Measurements from ENCODE around the gene C4B. TPM values are rescaled to one million over a fixed set of nuclear protein-coding genes. Genes with fewer than 3 reads are reported as not detected.
"Not testable (repeated sequence)": the region's sequence is repeated elsewhere in the genome, so short reads cannot be mapped to it uniquely, and the experiment has no call there.

Gene C4B
- total RNA-seq, 1 experiment from 2014 or later, result 1.8 TPM

DNA sequence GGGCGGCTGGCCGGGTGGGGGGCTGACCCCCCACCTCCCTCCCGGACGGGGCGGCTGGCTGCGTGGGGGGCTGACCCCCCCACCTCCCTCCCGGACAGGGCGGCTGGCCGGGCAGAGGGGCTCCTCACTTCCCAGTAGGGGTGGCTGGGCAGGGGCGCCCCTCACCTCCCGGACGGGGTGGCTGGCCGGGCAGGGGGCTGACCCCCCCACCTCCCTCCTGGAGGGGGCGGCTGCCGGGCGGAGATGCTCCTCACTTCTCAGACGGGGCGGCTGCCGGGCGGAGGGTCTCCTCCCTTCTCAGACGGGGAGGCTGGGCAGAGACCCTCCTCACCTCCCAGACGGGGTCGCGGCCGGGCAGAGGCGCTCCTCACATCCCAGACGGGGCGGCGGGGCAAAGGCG is 38.5 kb upstream of the C4B start:
- not testable (repeated sequence) for H3K9me3 ChIP-seq (replicated peaks); H3K27me3 ChIP-seq; H3K4me1 ChIP-seq; H3K27ac ChIP-seq; H3K36me3 ChIP-seq; H3K4me3 ChIP-seq; DNase-seq

DNA sequence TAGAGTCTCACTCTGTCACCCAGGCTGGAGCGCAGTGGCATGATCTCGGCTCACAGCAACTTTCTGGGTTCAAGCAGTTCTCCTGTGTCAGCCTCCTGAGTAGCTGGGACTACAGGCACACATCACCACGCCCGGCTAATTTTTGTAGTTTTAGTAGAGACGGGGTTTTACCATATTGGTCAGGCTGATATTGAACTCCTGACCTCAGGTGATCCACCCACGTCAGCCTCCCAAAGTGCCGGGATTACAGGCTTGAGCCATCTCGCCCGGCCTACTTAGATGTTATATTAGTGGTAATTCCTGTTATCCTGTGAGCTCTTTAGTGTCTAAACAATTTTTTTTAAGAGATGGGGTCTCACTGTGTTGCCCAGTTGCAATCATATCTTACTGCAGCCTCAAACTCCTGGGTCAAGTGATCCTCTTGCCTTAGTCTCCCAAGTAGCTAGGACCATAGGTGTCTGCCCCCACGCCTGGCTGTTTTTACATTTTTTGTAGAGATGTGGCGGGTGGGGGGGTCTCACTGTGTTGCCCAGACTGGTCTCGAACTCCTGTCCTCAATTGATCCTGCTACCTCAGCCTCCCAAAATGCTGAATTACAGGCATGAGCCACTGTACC is 36.7 kb upstream of the C4B start:
- H3K27me3 ChIP-seq, result no peaks in the 10 kb centered on the region
- H3K9me3 ChIP-seq (replicated peaks), result no peaks in the 10 kb centered on the region
- no peak overlapping the region for H3K27ac ChIP-seq
- no peaks in the 10 kb centered on the region for H3K36me3 ChIP-seq
- H3K4me3 ChIP-seq, result no peak overlapping the region
- H3K4me1 ChIP-seq, result no peaks in the 10 kb centered on the region; the same call in 1 of the 2 replicates
- DNase-seq, result no peak

DNA sequence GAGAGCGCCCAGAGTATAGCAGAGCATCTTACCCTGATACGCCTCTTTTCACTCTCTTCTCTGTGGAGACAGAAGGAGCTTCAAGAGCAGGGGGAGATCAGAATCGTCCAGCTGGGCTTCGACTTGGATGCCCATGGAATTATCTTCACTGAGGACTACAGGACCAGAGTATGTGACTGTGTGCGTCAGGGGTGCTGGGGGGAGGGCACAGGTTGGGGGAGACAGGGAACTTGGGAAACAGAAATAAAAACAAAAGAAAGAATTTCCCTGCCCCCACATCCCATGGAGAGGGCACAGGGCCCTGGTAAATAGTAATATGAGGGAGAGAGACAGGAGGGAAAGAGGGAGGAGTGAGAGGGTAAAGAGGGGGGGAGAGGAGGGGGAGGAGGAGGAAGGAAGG is 35.8 kb upstream of the C4B start:
- Histone ChIP-seq H3K27ac (no peak overlapping the region), H3K4me1 (no peaks in the 10 kb centered on the region)

DNA sequence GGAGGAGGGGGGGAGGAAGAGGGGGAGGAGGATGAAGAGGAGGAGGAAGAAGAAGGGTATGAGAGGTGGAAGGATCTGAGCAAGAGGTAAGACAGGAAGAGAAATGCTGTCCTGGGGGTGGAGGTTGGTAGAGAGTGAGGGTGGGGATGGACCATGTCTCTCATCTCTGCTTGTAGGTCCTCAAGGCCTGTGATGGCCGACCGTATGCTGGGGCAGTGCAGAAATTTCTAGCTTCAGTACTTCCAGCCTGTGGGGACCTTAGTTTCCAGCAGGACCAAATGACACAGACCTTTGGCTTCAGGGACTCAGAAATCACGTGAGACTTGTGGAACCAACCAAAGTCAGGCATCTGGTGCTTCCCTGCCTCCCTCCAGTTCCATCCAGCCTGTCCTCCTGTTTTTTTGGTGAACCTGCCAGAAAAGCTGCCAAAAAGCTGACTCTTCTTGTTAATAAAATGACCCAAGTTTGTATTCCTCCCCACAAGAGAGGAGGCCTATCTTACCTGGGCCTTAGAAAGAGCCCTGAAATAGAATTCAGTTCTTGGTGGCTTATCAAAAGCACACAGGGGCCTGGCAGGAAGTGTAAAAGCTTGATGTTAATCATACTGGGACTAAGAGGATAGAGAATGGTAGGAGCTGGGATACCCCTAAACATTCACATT is 35.2 kb upstream of the C4B start:
- no peak for DNase-seq
- no peak overlapping the region for H3K4me3 ChIP-seq
- H3K36me3 ChIP-seq, result no peaks in the 10 kb centered on the region

More for the DNA sequence above, 35.8 kb upstream of the C4B start:
- Histone ChIP-seq H3K36me3 (no peaks in the 10 kb centered on the region), H3K4me3 (no peak overlapping the region), H3K9me3 (replicated peaks) (no peaks in the 10 kb centered on the region), H3K27me3 (no peaks in the 10 kb centered on the region)
- no peak for DNase-seq

DNA sequence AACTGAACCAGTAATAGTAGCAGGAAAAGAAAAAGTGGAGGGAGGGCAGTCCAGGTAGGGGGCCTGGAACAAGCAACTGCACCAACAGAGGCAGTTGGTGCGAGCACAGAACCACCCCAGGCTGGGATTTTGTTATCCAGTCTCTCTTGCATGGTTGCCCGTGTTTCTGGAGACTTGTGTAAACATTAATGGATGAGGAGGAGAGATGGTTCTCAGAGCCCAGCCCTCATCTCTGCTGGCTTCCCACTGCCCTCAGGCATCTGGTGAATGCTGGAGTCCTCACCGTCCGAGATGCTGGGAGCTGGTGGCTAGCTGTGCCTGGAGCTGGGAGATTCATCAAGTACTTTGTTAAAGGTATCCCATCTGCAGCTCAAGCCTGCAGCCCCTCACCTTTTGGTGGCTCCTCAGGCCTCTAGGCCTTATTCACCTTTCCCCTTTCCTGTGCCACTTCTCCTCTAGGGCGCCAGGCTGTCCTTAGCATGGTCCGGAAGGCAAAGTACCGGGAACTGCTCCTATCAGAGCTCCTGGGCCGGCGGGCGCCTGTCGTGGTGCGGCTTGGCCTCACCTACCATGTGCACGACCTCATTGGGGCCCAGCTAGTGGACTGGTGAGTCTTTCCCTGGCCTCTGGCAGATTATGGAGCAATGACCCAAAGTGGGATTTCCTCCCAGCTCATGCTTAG is 34.3 kb upstream of the C4B start:
- H3K9me3 ChIP-seq (replicated peaks); H3K4me3 ChIP-seq; H3K36me3 ChIP-seq; H3K27ac ChIP-seq; H3K4me1 ChIP-seq; DNase-seq; H3K27me3 ChIP-seq: not testable (repeated sequence)

More for the DNA sequence above, 35.2 kb upstream of the C4B start:
- Histone ChIP-seq H3K4me1 (no peaks in the 10 kb centered on the region), H3K27ac (no peak overlapping the region), H3K9me3 (replicated peaks) (no peaks in the 10 kb centered on the region), H3K27me3 (no peaks in the 10 kb centered on the region)

DNA sequence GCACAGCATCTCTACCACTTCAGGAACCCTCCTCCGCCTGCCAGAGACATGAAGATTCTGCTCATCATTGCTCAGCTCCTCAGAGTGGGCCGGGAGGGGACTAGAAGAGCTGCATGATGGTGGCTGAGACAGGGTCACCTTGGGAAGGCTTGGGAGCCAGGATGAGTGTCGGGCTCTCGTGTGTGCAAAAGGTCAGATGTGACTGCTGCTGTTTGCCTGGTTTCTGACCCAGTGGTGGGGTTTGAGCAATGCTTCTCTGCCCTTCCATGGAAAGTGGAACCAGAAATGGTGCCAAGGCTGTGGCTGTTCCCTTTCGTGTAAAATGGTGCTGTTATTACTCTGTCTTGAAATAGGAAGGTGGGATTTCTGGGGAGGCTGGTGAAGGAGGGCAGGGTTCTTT is 33.6 kb upstream of the C4B start:
- DNase-seq; H3K4me3 ChIP-seq; H3K36me3 ChIP-seq; H3K27ac ChIP-seq; H3K27me3 ChIP-seq; H3K4me1 ChIP-seq; H3K9me3 ChIP-seq (replicated peaks): not testable (repeated sequence)

DNA sequence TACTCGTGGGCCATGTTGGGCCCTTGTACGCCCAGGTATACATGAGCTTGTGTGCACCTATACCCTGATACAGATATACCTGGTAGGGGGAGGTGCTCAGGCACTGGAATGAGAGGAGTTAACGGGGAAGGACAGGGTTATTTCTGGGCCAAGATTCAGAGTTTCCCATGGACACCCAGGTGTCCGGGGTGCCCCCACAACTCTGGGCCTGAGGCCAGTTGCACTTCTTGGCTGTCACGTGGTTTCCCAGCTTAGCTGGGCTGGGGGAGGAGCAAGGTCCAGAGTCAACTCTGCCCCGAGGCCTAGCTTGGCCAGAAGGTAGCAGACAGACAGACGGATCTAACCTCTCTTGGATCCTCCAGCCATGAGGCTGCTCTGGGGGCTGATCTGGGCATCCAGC is 32.9 kb upstream of the C4B start, which contains the start of gene C4A:
C4A (plus strand) TSS at position 314 of the 400 bp plus-strand sequence; CDS start at position 365, 51 bp downstream.
- H3K27ac ChIP-seq; H3K4me1 ChIP-seq; H3K9me3 ChIP-seq (replicated peaks); H3K4me3 ChIP-seq; H3K27me3 ChIP-seq; H3K36me3 ChIP-seq; DNase-seq: not testable (repeated sequence)

DNA sequence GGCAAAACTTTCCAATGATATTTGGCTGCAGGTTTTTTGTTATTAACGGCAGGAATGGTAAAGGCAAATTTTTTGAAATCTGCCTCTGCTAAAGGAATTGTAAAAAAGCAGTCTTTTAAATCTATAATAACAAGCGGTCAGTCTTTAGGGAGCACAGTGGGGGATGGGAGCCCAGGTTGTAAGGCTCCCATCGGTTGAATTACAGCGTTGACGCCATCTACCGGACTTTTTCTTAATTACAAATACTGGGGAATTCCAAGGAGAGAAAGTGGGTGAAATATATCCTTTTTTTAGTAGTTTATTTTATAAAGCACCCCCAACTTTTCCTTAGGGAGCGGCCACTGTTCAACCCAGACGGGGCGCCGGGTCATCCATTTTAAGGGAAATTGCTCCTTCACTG is 25.2 kb upstream of the C4B start:
- not testable (repeated sequence) for H3K36me3 ChIP-seq, DNase-seq

DNA sequence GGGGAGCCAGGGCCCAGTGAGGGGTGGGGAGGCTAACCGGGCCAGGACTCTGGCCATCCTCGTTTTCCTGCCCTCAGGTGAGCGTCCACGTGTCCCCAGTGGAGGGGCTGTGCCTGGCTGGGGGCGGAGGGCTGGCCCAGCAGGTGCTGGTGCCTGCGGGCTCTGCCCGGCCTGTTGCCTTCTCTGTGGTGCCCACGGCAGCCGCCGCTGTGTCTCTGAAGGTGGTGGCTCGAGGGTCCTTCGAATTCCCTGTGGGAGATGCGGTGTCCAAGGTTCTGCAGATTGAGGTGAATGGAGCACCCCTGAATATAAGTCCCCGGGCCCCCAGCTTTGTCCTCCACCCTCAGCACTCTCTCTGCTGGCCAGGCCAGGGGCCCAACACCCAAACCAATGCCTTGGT is 20.2 kb upstream of the C4B start:
- not testable (repeated sequence) for DNase-seq; H3K4me1 ChIP-seq; H3K27ac ChIP-seq; H3K9me3 ChIP-seq (replicated peaks); H3K27me3 ChIP-seq; H3K36me3 ChIP-seq; H3K4me3 ChIP-seq

More for the DNA sequence above, 25.2 kb upstream of the C4B start:
- not testable (repeated sequence) for H3K9me3 ChIP-seq (replicated peaks); H3K27ac ChIP-seq; H3K4me1 ChIP-seq; H3K27me3 ChIP-seq; H3K4me3 ChIP-seq

DNA sequence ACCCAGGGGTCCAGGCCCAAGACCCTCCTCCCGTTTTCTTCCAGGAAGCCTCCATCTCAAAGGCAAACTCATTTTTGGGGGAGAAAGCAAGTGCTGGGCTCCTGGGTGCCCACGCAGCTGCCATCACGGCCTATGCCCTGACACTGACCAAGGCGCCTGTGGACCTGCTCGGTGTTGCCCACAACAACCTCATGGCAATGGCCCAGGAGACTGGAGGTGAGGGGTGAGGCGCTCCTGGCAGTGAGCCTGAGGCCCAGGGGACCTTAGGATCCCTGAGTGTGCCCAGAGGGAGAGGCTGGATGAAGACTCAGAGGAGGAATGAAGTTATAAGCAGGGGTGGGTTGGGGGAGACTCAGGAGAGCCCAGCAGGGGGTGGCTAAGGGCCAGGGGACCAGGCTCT is 18.2 kb upstream of the C4B start:
- H3K4me1 ChIP-seq, result not testable (repeated sequence)

DNA sequence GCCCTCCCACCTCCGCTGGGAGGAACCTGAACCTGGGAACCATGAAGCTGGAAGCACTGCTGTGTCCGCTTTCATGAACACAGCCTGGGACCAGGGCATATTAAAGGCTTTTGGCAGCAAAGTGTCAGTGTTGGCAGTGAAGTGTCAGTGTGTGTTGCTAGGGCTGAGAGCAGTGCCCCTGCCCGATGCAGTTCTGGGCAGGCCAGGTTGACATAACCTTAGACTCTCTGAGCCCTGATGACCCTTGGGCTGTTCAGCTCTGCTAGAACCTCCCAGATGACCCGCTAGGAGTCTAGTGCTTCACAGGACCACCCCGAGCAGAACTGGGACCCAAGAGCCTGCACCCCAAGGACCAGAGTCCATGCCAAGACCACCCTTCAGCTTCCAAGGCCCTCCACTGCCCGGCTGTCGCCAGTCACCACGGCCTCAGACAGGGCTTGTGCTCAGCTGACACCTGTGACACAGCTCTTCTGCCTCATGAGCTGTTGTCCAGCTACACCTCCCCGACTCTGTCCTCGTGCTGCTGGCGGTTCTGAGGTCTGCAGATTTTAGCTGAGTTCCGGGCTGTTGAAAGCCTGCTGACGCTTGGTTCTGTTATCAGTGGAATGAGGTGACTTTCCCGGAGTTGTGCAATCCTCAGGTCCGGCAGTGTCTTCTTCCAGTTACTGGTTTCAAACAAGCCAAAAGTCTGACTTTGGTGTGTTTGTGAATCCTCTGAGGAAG is 11.9 kb upstream of the C4B start:
- not testable (repeated sequence) for H3K9me3 ChIP-seq (replicated peaks); H3K4me3 ChIP-seq; H3K36me3 ChIP-seq; DNase-seq; H3K27me3 ChIP-seq; H3K4me1 ChIP-seq; H3K27ac ChIP-seq

More for the DNA sequence above, 18.2 kb upstream of the C4B start:
- H3K36me3 ChIP-seq; H3K27me3 ChIP-seq; H3K27ac ChIP-seq; H3K9me3 ChIP-seq (replicated peaks); DNase-seq; H3K4me3 ChIP-seq: not testable (repeated sequence)

DNA sequence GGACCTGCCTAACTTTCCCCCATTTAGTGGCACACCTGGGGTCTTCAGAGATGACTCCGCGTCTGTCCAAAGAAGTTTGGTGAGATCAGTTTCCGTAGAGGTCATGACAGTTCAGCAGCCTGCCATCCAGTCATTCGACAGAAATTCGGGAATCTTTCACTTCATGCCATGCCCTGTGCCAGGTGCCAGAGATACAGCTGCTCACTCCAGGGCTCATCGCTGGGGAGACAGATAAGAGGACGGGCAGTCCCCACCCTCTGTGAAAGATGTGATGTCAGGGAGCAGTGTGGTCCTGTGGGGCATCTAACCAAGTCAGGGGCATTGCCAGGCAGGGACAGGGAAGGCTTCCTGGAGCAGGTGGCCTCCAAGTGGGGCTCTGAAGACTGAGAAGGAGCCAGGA is 11.3 kb upstream of the C4B start:
- H3K4me1 ChIP-seq; H3K36me3 ChIP-seq; H3K4me3 ChIP-seq; H3K9me3 ChIP-seq (replicated peaks); DNase-seq; H3K27me3 ChIP-seq; H3K27ac ChIP-seq: not testable (repeated sequence)

DNA sequence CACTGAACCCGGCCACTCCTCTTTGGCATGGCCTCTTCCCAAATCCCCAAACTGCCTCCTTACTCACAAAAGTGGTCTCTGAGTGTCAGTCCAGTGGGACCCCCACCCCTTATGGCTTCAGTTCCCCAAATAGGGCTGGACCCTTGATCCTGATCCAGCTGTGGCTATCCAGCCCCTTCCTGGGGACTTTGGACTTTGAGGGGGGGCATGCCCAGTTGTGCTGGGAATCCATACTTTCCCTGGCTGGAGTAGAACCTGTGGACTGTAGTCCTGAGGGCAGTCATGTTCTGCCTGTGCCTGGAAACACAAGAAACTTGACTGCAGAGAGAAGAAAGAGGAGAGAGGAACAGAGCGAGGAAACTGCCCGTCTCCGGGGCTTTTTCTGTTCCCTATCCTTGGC is 10.2 kb upstream of the C4B start:
- not testable (repeated sequence) for H3K4me1 ChIP-seq; H3K27ac ChIP-seq; DNase-seq; H3K27me3 ChIP-seq; H3K36me3 ChIP-seq; H3K9me3 ChIP-seq (replicated peaks); H3K4me3 ChIP-seq

DNA sequence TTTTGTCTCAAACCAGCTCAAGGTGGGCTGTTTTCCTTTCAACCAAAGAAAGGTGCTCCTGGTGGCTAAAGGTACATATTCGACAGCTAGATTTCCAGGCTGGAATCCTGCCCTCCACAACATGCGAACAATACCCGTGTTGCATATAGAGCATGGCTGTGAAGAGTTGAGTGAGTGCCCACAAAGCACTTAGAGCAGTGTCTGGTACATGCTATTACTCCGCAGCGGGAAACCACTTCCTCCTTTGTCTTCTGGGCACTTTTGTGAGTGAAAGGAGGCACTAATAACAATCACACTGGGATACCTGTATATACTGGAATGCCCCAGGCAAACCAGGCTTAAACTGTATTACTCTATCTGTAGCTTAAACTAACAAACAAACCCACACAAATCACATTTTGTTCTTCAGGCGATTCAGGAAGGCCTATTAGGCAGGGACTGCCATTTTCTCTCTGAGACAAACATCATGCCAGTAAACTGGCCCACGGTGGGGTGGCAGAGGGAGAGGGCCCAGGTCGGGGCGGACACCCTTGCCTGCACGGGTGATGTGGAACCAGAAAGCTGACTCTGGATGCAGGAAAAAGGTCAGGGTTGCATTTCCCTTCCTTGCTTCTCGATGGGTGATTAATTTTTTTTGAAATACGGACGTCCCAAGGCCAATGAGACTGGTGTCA is 9.6 kb upstream of the C4B start:
- H3K27ac ChIP-seq; H3K27me3 ChIP-seq; DNase-seq; H3K9me3 ChIP-seq (replicated peaks); H3K36me3 ChIP-seq; H3K4me3 ChIP-seq; H3K4me1 ChIP-seq: not testable (repeated sequence)

DNA sequence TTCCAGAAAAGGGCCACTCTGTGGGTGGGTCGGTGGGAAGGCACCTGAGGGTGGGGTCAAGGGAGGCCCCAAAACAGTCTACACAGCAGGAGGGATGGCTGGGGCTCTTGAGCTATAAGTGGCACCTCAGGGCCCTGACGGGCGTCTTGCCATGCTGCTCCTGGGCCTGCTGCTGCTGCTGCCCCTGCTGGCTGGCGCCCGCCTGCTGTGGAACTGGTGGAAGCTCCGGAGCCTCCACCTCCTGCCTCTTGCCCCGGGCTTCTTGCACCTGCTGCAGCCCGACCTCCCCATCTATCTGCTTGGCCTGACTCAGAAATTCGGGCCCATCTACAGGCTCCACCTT is 9.1 kb upstream of the C4B start:
- H3K27ac ChIP-seq; DNase-seq; H3K36me3 ChIP-seq; H3K27me3 ChIP-seq; H3K9me3 ChIP-seq (replicated peaks); H3K4me1 ChIP-seq; H3K4me3 ChIP-seq: not testable (repeated sequence)
